ENCODE measurements around the gene PIK3C2G.

Gene PIK3C2G

DNA sequence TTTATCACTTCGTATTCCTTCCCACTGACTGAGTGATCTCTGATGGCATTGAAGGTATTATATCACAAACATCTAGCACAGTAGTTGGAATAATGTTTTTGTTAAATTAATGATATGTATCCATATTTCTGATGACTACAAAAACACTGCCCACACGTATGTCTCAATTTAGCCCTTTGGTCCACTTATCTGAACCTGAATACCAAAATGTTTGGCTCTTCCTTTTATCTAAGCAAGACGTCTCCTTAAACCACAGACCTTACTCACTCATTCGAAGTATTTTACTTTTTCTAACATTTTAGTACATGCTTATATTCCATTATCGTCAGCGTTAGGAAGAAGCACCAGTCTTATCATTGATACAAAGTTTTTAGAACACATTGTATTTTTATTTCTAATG lies 126.4 kb downstream of the PIK3C2G start:
- FAIRE-seq (no peak), DNase-seq (ENCODE audit: insufficient read length, low spot score) (no peak)
- TF ChIP-seq PAX5 (IDR thresholded peaks at IDR 0.05; ENCODE audit: insufficient read depth, low read length, severe bottlenecking): no peak
- TF ChIP-seq POU2F2 (IDR thresholded peaks at IDR 0.05; ENCODE audit: low read depth, low read length): no peak

DNA sequence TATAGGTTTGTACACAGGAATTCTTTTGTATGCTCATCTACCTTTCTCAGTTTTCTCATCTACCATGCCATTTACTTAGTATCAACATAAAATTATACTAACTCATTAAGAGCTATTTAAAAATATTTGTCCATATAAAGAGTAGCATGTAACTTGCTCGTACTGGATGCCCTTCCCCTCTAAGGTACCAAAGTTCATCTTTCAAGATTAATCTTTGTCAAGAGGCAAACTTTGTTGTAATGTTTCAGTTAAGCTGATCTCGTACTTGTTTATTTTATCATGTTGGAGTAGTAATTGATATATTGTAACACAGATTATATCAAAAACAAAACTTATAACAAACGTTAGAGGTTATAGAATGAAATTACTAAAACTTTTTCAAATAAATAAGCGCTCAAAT lies 128.5 kb downstream of the PIK3C2G start:
- no peak for FAIRE-seq
- no peak for TF ChIP-seq POLR2AphosphoS5 (IDR thresholded peaks at IDR 0.05; ENCODE audit: low read depth, low read length)
- no peak for TF ChIP-seq SPI1 (IDR thresholded peaks at IDR 0.05; ENCODE audit: low read depth, low read length)
- no peak for TF ChIP-seq POU2F2 (IDR thresholded peaks at IDR 0.05; ENCODE audit: low read depth, low read length)
- TF ChIP-seq PAX5 (IDR thresholded peaks at IDR 0.05; ENCODE audit: insufficient read depth, low read length, severe bottlenecking): no peak
- no peak for TF ChIP-seq POLR2A (IDR thresholded peaks at IDR 0.05; ENCODE audit: low read depth, low read length)
- no peak for TF ChIP-seq TAF1 (IDR thresholded peaks at IDR 0.05; ENCODE audit: low read depth, low read length)
- DNase-seq (ENCODE audit: insufficient read length, low spot score): no peak

DNA sequence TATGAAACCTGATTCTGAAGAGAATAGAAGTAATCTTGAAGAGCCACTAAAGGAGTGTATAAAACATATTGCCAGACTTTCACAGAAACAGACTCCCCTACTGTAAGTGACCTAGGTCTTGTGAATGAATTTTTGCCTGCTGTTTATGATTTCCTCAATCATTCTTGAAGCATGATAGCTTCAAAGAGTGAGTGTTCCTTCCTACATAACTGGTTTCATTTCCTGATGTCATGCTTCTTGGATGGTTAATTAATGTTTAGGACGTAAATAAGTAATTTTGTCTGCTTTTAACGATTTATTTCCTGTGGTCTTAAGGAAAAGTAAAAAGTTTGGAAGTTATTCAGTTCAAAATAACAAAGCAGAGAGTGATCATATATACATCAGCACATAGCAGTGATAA lies 129.8 kb downstream of the PIK3C2G start:
- FAIRE-seq (no peak), DNase-seq (ENCODE audit: insufficient read length, low spot score) (no peak)
- TF ChIP-seq TAF1 (IDR thresholded peaks at IDR 0.05; ENCODE audit: low read depth, low read length) (no peak), PAX5 (IDR thresholded peaks at IDR 0.05; ENCODE audit: insufficient read depth, low read length, severe bottlenecking) (no peak), POLR2AphosphoS5 (IDR thresholded peaks at IDR 0.05; ENCODE audit: low read depth, low read length) (no peak), POLR2A (IDR thresholded peaks at IDR 0.05; ENCODE audit: low read depth, low read length) (no peak), POU2F2 (IDR thresholded peaks at IDR 0.05; ENCODE audit: low read depth, low read length) (no peak), SPI1 (IDR thresholded peaks at IDR 0.05; ENCODE audit: low read depth, low read length) (no peak)

DNA sequence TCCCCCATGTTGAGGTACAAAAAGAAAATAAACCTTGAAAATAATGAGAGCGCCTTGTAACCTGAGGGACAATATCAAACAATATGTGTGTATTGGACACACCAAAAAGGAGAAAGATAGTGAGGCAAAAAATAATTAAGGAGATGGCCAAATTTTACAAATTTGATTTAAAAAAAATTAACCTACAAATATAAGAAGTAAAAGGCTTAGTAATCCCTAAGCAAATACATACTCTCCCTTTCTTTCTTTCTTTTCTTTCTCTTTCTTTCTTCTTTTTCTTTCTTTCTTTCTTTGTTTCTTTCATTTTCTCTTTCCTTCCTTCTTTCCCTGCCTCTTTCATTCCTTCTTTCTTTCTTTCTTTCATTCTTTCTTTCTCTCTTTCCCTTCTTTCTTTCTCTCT lies 133.4 kb downstream of the PIK3C2G start:
- DNase-seq (ENCODE audit: insufficient read length, low spot score): no peak
- no peak for TF ChIP-seq POLR2A (IDR thresholded peaks at IDR 0.05; ENCODE audit: low read depth, low read length)
- no peak for TF ChIP-seq TAF1 (IDR thresholded peaks at IDR 0.05; ENCODE audit: low read depth, low read length)
- TF ChIP-seq POLR2AphosphoS5 (IDR thresholded peaks at IDR 0.05; ENCODE audit: low read depth, low read length): no peak
- TF ChIP-seq POU2F2 (IDR thresholded peaks at IDR 0.05; ENCODE audit: low read depth, low read length): no peak
- no peak for TF ChIP-seq PAX5 (IDR thresholded peaks at IDR 0.05; ENCODE audit: insufficient read depth, low read length, severe bottlenecking)
- no peak for TF ChIP-seq SPI1 (IDR thresholded peaks at IDR 0.05; ENCODE audit: low read depth, low read length)
- no peak for FAIRE-seq

DNA sequence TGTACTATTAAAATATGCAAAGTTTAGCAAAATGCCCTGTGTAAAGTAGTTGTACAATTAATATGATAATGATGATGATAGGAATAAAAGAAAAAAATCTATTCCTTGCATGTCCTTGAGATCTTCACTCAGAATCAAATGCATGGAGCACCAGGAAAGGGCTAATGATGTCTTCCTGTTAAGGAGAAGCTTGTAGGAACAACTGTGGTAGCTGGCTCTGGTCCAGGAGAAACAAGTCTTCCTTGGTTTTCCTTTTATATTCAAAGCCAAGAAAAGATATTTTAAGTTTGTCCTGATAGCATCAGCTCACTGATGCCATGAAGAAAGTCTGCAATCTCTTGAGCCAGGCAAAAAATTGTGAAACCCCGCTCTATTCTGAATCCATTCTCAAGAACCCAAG lies 138.9 kb downstream of the PIK3C2G start:
- DNase-seq (ENCODE audit: insufficient read length, low spot score) (no peak), FAIRE-seq (no peak)
- no peak for TF ChIP-seq POLR2AphosphoS5 (IDR thresholded peaks at IDR 0.05; ENCODE audit: low read depth, low read length)
- TF ChIP-seq PAX5 (IDR thresholded peaks at IDR 0.05; ENCODE audit: insufficient read depth, low read length, severe bottlenecking): no peak
- no peak for TF ChIP-seq POLR2A (IDR thresholded peaks at IDR 0.05; ENCODE audit: low read depth, low read length)
- TF ChIP-seq SPI1 (IDR thresholded peaks at IDR 0.05; ENCODE audit: low read depth, low read length): no peak

- TF ChIP-seq POU2F2 (IDR thresholded peaks at IDR 0.05; ENCODE audit: low read depth, low read length): no peak
- no peak for TF ChIP-seq POLR2AphosphoS5 (IDR thresholded peaks at IDR 0.05; ENCODE audit: low read depth, low read length)
- TF ChIP-seq POLR2A (IDR thresholded peaks at IDR 0.05; ENCODE audit: low read depth, low read length): no peak
- TF ChIP-seq TAF1 (IDR thresholded peaks at IDR 0.05; ENCODE audit: low read depth, low read length): no peak
- no peak for TF ChIP-seq SPI1 (IDR thresholded peaks at IDR 0.05; ENCODE audit: low read depth, low read length)
- TF ChIP-seq PAX5 (IDR thresholded peaks at IDR 0.05; ENCODE audit: insufficient read depth, low read length, severe bottlenecking): no peak
- no peak for FAIRE-seq
Measured at GRCh38 chr12:18402872-18403611, 141.7 kb downstream of the PIK3C2G start.

DNA sequence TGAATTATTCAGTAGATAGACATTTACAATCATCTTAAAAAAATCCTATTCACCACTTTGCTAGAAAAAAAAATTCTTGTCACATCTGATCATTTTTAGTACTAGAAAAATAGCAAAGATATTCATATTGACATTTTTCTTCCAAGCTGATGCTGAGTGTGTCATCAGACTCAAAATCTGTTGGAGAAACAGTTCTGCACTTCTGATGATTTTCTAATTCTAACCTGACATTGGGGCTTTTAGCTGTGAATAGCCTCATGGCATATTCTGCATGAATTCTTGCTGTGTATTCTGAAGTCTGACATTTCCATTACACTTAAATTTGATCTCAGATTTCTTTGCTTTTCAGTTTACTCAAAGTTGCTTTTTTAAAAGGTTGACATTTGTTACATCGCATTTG lies 150.1 kb downstream of the PIK3C2G start:
- DNase-seq (ENCODE audit: insufficient read length, low spot score): no peak
- TF ChIP-seq POLR2AphosphoS5 (IDR thresholded peaks at IDR 0.05; ENCODE audit: low read depth, low read length) (no peak), POLR2A (IDR thresholded peaks at IDR 0.05; ENCODE audit: low read depth, low read length) (no peak), POU2F2 (IDR thresholded peaks at IDR 0.05; ENCODE audit: low read depth, low read length) (no peak), PAX5 (IDR thresholded peaks at IDR 0.05; ENCODE audit: insufficient read depth, low read length, severe bottlenecking) (no peak), TAF1 (IDR thresholded peaks at IDR 0.05; ENCODE audit: low read depth, low read length) (no peak), SPI1 (IDR thresholded peaks at IDR 0.05; ENCODE audit: low read depth, low read length) (no peak)
- no peak for FAIRE-seq

More at GRCh38 chr12:18402872-18403611, 141.7 kb downstream of the PIK3C2G start:
- no peak for DNase-seq (ENCODE audit: insufficient read length, low spot score)

DNA sequence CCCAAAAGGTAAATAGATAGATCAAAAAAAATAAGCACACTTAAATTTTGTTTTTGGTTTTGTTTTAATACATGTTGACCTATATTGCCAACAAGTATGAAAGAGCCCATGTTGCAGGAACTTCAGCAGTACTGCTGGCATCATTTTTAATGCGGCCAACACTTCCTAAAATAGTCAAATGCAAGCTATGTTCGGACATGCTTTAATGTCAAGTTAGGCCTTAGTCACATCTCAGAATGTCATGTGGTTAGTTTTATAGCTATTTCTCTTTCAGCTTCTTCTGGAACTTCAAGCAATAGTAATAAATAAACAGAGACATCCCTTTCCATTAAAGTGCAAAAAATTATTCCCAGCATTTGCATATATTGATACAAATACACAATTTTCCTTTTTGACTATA lies 153.4 kb downstream of the PIK3C2G start:
- TF ChIP-seq PAX5 (IDR thresholded peaks at IDR 0.05; ENCODE audit: insufficient read depth, low read length, severe bottlenecking) (no peak), POLR2AphosphoS5 (IDR thresholded peaks at IDR 0.05; ENCODE audit: low read depth, low read length) (no peak), SPI1 (IDR thresholded peaks at IDR 0.05; ENCODE audit: low read depth, low read length) (no peak), POU2F2 (IDR thresholded peaks at IDR 0.05; ENCODE audit: low read depth, low read length) (no peak), POLR2A (IDR thresholded peaks at IDR 0.05; ENCODE audit: low read depth, low read length) (no peak), TAF1 (IDR thresholded peaks at IDR 0.05; ENCODE audit: low read depth, low read length) (no peak)
- FAIRE-seq: no peak
- DNase-seq (ENCODE audit: insufficient read length, low spot score): no peak

- DNase-seq (ENCODE audit: insufficient read length, low spot score): no peak
- FAIRE-seq: no peak
- TF ChIP-seq POU2F2 (IDR thresholded peaks at IDR 0.05; ENCODE audit: low read depth, low read length) (no peak), POLR2A (IDR thresholded peaks at IDR 0.05; ENCODE audit: low read depth, low read length) (no peak), POLR2AphosphoS5 (IDR thresholded peaks at IDR 0.05; ENCODE audit: low read depth, low read length) (no peak), SPI1 (IDR thresholded peaks at IDR 0.05; ENCODE audit: low read depth, low read length) (no peak), TAF1 (IDR thresholded peaks at IDR 0.05; ENCODE audit: low read depth, low read length) (no peak), PAX5 (IDR thresholded peaks at IDR 0.05; ENCODE audit: insufficient read depth, low read length, severe bottlenecking) (no peak)
Measured at GRCh38 chr12:18415227-18415626, 153.9 kb downstream of the PIK3C2G start.

DNA sequence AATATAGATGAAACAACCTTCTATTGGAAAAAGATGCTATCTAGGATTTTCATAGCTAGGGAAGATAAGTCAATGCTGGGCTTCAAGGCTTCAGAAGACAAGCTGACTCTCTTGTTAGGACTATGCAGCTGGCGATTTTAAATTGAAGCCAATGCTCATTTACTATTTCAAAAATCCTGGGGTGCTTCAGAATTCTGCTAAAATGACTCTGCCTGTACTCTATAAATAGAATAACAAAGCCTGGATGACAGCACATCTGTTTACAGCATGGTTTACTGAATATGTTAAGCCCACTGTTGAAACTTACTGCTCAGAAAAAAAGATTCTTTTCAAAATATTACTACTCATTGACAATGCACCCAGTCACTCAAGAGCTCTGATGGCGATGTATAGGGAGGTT lies 155.1 kb downstream of the PIK3C2G start:
- DNase-seq (ENCODE audit: insufficient read length, low spot score): no peak
- TF ChIP-seq POLR2AphosphoS5 (IDR thresholded peaks at IDR 0.05; ENCODE audit: low read depth, low read length): no peak
- TF ChIP-seq POLR2A (IDR thresholded peaks at IDR 0.05; ENCODE audit: low read depth, low read length): no peak
- no peak for TF ChIP-seq SPI1 (IDR thresholded peaks at IDR 0.05; ENCODE audit: low read depth, low read length)
- TF ChIP-seq PAX5 (IDR thresholded peaks at IDR 0.05; ENCODE audit: insufficient read depth, low read length, severe bottlenecking): no peak
- TF ChIP-seq TAF1 (IDR thresholded peaks at IDR 0.05; ENCODE audit: low read depth, low read length): no peak
- no peak for TF ChIP-seq POU2F2 (IDR thresholded peaks at IDR 0.05; ENCODE audit: low read depth, low read length)
- FAIRE-seq: no peak

All from GM12891 (cell line).